ENCODE results near the gene MARCHF11. TPM values are rescaled to one million over a fixed set of nuclear protein-coding genes. Genes with fewer than 3 reads are reported as not detected.

MARCHF11 gene
- total RNA-seq, 1 experiment from 2014 or later, result not detected

DNA sequence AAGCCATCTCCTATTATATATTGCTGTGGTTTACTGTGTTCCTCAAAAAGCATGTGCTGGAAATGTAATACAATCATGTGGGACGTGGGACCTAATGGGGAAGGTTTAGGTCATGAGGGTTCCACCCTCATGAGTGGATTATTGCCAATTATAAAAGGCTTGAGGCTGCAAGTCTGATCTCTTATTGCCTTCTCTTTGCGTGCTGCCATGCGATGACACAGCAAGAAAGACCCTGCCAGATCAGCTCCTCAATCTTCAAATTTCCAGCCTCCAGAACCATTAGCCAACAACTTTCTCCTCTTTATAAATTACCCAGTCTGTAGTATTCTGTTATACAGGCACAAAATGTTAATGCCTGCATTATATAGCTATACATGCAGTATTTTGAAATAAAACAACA, 45.4 kb downstream of the MARCHF11 start:
- no TSS peak for BruUV-seq (replicated peaks)
- ATAC-seq, result no peak

DNA sequence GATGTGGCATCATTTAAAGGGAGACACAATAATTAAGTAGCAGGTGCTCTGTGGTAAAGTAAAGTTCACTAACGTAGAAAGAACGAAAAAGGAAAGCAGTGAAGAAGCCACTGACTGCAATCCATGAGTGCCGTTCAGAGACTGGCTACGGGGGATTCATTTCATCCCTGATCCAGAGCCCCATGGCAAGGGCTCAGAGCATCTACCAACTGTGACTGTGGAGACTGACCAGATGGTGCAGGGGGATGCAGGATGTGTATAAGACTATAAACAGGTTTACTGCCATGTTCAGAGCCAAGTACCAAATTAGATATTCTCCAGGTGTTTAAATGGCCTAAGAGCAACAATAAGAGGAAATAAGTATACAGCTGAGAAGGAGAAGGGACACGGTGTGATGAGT, 47.7 kb downstream of the MARCHF11 start:
- in situ Hi-C loops (cut with HindIII; ENCODE audit: low pct_unique_long_range_greater_than_20kb, low sequenced_read_pairs) (no loop called here), intact Hi-C loops (cut with micrococcal nuclease; ENCODE audit: unreplicated experiment) (no loop called here)
- H3K27me3 ChIP-seq (ENCODE audit: control insufficient read depth, insufficient read depth, low read length), result 0 out of 2 replicates have a peak, but pooled peaks cover 2% of the 10 kb centered on the region
- no peaks in the 10 kb centered on the region for H3K4me1 ChIP-seq (ENCODE audit: control insufficient read depth, insufficient read depth, low read length)
- BruUV-seq (replicated peaks), result no TSS peak
- no peaks in the 10 kb centered on the region for H3K9me3 ChIP-seq (ENCODE audit: control insufficient read depth, insufficient read depth, low read depth, low read length)
- POLR2A ChIA-PET, result no interaction called here
- H3K27ac ChIP-seq (ENCODE audit: low read length), result no peak overlapping the region
- TF ChIP-seq POLR2AphosphoS5 (IDR thresholded peaks at IDR 0.05; ENCODE audit: low read depth, low read length), result no peak
- TF ChIP-seq, protein P1, sequence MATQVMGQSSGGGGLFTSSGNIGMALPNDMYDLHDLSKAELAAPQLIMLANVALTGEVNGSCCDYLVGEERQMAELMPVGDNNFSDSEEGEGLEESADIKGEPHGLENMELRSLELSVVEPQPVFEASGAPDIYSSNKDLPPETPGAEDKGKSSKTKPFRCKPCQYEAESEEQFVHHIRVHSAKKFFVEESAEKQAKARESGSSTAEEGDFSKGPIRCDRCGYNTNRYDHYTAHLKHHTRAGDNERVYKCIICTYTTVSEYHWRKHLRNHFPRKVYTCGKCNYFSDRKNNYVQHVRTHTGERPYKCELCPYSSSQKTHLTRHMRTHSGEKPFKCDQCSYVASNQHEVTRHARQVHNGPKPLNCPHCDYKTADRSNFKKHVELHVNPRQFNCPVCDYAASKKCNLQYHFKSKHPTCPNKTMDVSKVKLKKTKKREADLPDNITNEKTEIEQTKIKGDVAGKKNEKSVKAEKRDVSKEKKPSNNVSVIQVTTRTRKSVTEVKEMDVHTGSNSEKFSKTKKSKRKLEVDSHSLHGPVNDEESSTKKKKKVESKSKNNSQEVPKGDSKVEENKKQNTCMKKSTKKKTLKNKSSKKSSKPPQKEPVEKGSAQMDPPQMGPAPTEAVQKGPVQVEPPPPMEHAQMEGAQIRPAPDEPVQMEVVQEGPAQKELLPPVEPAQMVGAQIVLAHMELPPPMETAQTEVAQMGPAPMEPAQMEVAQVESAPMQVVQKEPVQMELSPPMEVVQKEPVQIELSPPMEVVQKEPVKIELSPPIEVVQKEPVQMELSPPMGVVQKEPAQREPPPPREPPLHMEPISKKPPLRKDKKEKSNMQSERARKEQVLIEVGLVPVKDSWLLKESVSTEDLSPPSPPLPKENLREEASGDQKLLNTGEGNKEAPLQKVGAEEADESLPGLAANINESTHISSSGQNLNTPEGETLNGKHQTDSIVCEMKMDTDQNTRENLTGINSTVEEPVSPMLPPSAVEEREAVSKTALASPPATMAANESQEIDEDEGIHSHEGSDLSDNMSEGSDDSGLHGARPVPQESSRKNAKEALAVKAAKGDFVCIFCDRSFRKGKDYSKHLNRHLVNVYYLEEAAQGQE (IDR thresholded peaks at IDR 0.05; ENCODE audit: insufficient read depth in 1 of 2, low read depth in 2 of 2, low read length in 1 of 2), result no peak
- TF ChIP-seq TCF7L2 (IDR thresholded peaks at IDR 0.05; ENCODE audit: low read depth, low read length), result no peak
- no peak for TF ChIP-seq SIN3A (IDR thresholded peaks at IDR 0.05; ENCODE audit: borderline replicate concordance, insufficient read depth, low read depth, low read length)
- TF ChIP-seq, protein P2, sequence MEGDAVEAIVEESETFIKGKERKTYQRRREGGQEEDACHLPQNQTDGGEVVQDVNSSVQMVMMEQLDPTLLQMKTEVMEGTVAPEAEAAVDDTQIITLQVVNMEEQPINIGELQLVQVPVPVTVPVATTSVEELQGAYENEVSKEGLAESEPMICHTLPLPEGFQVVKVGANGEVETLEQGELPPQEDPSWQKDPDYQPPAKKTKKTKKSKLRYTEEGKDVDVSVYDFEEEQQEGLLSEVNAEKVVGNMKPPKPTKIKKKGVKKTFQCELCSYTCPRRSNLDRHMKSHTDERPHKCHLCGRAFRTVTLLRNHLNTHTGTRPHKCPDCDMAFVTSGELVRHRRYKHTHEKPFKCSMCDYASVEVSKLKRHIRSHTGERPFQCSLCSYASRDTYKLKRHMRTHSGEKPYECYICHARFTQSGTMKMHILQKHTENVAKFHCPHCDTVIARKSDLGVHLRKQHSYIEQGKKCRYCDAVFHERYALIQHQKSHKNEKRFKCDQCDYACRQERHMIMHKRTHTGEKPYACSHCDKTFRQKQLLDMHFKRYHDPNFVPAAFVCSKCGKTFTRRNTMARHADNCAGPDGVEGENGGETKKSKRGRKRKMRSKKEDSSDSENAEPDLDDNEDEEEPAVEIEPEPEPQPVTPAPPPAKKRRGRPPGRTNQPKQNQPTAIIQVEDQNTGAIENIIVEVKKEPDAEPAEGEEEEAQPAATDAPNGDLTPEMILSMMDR (IDR thresholded peaks at IDR 0.05), result no peak
- ATAC-seq (no peak), DNase-seq (ENCODE audit: low read depth, low spot score) (no peak)
- H3K4me3 ChIP-seq (ENCODE audit: low read depth in 2 of 2, low read length in 2 of 2), result no peak overlapping the region
- no peaks in the 10 kb centered on the region for H3K36me3 ChIP-seq (ENCODE audit: control insufficient read depth, insufficient read depth, low read length)
- CTCF ChIA-PET, result no interaction called here

More for the DNA sequence above, 45.4 kb downstream of the MARCHF11 start:
- intact Hi-C loops (cut with micrococcal nuclease; ENCODE audit: unreplicated experiment) (no loop called here), in situ Hi-C loops (cut with HindIII; ENCODE audit: low pct_unique_long_range_greater_than_20kb, low sequenced_read_pairs) (no loop called here)
- 0 out of 2 replicates have a peak, but pooled peaks cover 2% of the 10 kb centered on the region for H3K27me3 ChIP-seq (ENCODE audit: control insufficient read depth, insufficient read depth, low read length)
- H3K27ac ChIP-seq (ENCODE audit: low read length), result no peak overlapping the region
- DNase-seq (ENCODE audit: low read depth, low spot score), result no peak
- CTCF ChIA-PET, result no interaction called here
- TF ChIP-seq, protein P2 (IDR thresholded peaks at IDR 0.05), result no peak
- TF ChIP-seq TCF7L2 (IDR thresholded peaks at IDR 0.05; ENCODE audit: low read depth, low read length) (no peak), SIN3A (IDR thresholded peaks at IDR 0.05; ENCODE audit: borderline replicate concordance, insufficient read depth, low read depth, low read length) (no peak), POLR2AphosphoS5 (IDR thresholded peaks at IDR 0.05; ENCODE audit: low read depth, low read length) (no peak)
- TF ChIP-seq, protein P1 (IDR thresholded peaks at IDR 0.05; ENCODE audit: insufficient read depth in 1 of 2, low read depth in 2 of 2, low read length in 1 of 2), result no peak
- no peaks in the 10 kb centered on the region for H3K36me3 ChIP-seq (ENCODE audit: control insufficient read depth, insufficient read depth, low read length)
- POLR2A ChIA-PET, result no interaction called here
- H3K9me3 ChIP-seq (ENCODE audit: control insufficient read depth, insufficient read depth, low read depth, low read length), result no peaks in the 10 kb centered on the region
- H3K4me1 ChIP-seq (ENCODE audit: control insufficient read depth, insufficient read depth, low read length), result no peaks in the 10 kb centered on the region
- H3K4me3 ChIP-seq (ENCODE audit: low read depth in 2 of 2, low read length in 2 of 2), result no peak overlapping the region

Measured in Panc1 (cell line).